C4-2B (cell line): ENCODE data around the gene ETV5.

Source experiments
- ZFX ChIP-seq: fragments of 450-650 bp; IDR thresholded peaks from 2 replicates; pipeline ENCODE4 v1.6.1; 2017
- TF ChIP-seq, protein P1 (sequence below): fragments of 450-650 bp; conservative IDR thresholded peaks from 2 replicates; pipeline ENCODE4 v1.5.1; 2017; ENCODE audit warnings: mild to moderate bottlenecking

DNA sequence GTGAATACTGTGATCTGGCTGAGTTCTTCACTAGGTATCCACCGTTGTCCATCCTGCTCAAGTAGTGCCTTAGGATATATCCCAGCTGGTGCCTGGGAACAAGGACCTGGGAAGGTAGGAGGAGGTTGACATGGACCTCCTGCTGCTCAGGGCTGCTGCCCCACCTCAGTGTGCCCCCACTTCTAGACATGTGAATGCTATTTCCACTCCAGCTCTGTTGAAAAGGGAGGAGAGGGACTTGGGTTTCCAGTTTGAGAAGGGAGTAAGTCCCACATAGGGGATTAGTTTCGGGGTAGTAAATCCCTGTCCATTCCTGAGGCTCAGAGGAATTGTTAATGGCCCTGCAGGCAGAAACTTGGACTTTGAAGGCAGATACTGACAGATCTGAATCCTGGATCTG is 32.9 kb upstream of the ETV5 start:
- TF ChIP-seq, protein P1, sequence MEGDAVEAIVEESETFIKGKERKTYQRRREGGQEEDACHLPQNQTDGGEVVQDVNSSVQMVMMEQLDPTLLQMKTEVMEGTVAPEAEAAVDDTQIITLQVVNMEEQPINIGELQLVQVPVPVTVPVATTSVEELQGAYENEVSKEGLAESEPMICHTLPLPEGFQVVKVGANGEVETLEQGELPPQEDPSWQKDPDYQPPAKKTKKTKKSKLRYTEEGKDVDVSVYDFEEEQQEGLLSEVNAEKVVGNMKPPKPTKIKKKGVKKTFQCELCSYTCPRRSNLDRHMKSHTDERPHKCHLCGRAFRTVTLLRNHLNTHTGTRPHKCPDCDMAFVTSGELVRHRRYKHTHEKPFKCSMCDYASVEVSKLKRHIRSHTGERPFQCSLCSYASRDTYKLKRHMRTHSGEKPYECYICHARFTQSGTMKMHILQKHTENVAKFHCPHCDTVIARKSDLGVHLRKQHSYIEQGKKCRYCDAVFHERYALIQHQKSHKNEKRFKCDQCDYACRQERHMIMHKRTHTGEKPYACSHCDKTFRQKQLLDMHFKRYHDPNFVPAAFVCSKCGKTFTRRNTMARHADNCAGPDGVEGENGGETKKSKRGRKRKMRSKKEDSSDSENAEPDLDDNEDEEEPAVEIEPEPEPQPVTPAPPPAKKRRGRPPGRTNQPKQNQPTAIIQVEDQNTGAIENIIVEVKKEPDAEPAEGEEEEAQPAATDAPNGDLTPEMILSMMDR = no peak
- TF ChIP-seq ZFX = no peak
